GM18526 (cell line): ENCODE measurements around the gene PEX12.

Experiments used
- POLR2A ChIP-seq: IDR thresholded peaks from 3 replicates; pipeline ENCODE4 v1.6.1; 2011; ENCODE audit not compliant: insufficient read length; ENCODE audit errors: extremely low read depth

The PEX12 gene

GRCh38 chr17:35578197-35578928 is at the start of gene PEX12:
Gene PEX12 (minus strand): TSS chr17:35578571. CDS start chr17:35578021, 550 bp downstream.
- TF ChIP-seq POLR2A: peak; percentile 88

GRCh38 chr17:35627417-35627816 is 49.0 kb upstream of the PEX12 start:
- TF ChIP-seq POLR2A: no peak

- no peak for TF ChIP-seq POLR2A
Measured at GRCh38 chr17:35621768-35622167, 43.4 kb upstream of the PEX12 start.

GRCh38 chr17:35618628-35619027 is 40.3 kb upstream of the PEX12 start:
- TF ChIP-seq POLR2A: no peak

- TF ChIP-seq POLR2A: no peak
Measured at GRCh38 chr17:35617505-35617904, 39.1 kb upstream of the PEX12 start.

GRCh38 chr17:35616536-35616935 is 38.2 kb upstream of the PEX12 start:
- no peak for TF ChIP-seq POLR2A

DNA sequence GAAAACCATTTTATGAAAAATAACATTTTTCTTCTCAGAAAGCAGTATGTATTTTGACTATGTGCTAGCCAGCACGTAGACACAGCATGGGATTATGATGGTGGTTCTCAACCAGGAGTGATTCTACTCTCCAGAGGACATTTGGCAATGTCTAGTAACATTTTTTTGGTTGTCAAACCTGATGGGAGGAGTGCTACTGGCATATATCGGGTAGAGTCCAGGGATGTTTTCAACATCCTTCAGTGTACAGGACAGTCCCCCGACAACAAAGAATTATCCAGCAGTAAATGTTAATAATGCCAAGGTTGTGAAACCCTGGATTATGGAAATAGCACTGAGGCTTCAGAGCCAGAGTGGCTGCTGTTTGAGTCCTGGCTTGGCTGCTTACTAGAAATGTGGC is 36.4 kb upstream of the PEX12 start:
- no peak for TF ChIP-seq POLR2A

DNA sequence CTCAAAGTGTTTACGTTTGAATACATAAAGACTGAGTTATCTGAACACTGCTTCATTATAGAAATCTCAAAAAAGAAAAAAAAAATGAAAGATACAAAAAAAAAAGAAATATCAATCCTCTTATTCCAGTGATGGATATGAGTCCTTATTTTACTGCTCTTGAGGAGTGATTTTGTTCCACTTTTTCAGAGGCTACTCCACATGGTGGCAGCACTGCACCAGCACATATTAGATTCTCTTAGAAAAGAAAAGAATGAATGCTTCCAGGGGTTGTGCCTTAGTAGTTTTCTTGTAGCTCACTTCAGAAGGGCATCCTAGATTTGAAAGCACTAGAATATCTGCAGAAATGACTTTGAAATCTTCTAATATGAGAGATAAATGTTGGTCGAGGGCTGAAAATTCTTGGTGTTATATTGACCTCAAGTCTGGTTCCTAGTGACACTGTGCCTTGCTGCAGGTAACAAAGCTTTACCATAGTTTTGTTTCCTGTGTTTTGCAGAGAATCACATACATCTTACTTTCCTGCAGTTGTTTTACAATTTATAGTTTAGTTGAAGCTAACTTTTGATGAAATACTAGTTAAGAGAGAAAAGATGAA is 34.7 kb upstream of the PEX12 start:
- no peak for TF ChIP-seq POLR2A

DNA sequence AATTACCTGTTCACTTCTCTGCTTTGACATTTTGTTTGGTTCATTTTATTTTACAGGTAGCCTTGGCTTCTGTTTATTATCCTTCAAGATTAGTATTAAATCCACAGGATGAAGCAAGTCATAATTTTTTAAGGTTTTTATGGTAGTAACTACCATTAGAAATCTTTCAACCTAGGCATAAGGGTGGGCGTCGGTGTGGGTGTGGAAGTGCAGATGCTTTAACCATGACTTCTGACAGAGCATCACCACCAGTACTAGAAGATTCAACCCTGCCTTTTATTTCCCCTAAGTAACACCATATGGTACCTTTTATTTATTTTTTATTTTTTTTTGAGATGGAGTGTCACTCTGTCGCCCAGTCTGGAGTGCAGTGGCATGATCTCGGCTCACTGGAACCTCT is 31.5 kb upstream of the PEX12 start:
- no peak for TF ChIP-seq POLR2A

DNA sequence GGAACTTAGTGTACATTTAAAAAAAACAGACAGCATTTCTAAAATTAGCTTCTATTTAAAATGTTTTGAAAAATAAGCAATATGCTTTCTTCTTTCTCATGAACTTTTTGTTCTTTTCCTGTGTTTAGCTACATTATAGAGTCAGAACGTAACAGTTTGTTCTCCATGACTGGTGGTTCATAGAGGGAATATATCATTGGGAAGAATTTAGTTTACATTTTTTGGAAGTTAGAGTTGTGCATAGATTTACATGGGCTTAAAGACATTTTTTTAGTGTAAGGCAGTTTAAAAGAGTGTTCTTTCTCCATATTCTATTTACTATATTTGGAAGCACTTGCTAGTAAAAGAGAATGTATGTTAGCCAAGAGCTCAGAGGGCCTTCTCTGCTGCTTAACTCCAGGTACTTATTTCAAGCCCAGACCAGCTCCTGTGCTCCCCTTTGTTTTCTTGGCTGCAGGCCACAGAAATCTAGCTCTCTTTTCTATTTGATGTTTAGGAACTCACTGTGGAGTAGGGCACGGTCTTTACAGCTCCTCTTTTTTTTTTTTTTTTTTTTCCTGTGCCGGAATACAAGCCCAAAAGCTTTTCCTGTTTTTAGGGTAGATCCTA is 29.0 kb upstream of the PEX12 start:
- TF ChIP-seq POLR2A: no peak

DNA sequence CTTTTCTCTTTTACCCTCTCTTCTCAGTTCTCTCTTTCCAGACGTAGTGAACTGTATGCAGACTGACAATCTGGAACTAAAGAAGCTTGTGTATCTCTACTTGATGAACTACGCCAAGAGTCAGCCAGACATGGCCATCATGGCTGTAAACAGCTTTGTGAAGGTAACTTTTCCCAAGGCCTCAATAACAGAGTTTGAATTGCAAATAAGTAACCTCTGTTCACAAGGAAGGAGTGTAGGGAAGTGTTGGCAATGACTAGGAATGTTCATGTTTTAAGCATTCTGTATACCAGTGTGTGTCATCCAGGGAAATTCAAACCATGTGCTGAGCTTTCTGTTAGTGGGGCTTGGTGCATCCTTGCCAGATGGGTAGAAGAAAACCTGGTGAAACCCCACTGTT is 27.3 kb upstream of the PEX12 start:
- no peak for TF ChIP-seq POLR2A

DNA sequence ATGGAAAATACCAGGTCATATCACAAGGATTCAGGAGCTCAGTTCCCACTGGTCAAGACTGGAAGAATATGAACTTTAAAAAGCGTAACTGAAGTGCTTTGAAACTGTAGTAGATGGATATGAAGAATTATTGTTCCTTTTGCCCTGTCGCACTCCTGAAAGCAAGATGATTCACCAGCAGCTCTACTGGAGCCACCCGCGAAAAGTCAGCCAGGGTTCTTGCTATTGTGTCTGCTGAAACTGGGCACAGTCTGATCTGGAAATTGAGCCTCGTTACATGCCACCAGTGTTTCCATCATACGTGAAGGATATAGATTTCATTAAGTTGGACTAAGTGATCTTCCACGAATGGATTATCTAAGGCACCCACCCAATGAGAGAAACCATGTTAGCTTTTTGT is 25.3 kb upstream of the PEX12 start:
- no peak for TF ChIP-seq POLR2A

DNA sequence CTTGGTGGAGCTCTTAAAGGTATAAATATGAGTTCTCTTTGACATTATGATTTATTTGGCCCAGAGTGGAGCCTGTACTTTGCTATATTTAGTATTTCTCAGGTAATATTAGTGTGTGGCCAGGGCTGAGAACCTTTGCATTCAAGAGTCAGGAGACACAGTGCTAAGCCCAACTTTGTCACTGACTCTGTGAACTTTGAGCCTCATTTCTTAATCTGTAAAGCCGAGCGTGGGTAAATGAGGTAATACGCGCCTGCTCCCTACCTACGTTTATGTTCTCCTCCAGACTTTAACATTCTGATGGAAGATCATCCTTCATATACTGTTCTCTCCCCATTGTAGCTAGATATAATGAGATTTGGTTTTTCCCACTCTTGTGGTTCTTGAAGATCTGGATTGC is 19.2 kb upstream of the PEX12 start:
- TF ChIP-seq POLR2A: no peak

DNA sequence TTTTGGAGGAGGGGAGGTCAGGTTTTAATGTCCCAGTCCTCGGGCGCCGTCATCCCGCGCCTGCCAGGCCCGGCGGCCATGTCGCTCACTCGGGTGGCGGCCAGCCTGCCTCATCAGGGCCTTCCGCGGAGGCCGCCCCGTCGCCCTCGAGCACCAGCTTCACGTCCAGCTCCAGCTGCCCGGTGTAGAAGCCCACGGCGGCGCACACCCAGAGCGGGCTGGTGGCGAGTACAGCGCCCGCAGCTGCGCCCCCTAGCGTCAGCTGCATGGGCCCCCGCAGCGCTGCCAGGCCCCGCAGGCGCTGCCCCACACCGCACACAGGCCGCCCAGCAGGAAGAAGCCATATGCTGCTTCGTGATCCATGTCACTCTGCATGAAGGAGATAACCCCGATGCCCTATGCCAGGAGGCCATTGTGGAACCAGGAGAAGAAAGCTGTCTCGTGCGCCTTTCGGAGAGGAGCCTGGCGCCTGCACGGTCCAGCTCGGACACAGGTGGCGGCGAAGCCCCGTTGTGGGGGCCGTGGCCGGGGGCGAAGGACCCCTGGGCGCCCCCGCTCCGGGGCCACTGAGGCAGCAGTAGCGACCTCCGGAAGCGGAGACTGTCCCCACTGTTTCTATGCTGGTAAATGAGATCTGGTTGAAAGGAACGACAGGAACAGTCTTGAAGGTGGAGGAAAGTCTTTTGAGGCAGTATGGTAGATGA is 18.3 kb upstream of the PEX12 start:
- TF ChIP-seq POLR2A: no peak

- no peak for TF ChIP-seq POLR2A
Measured at GRCh38 chr17:35596072-35596471, 17.7 kb upstream of the PEX12 start.

DNA sequence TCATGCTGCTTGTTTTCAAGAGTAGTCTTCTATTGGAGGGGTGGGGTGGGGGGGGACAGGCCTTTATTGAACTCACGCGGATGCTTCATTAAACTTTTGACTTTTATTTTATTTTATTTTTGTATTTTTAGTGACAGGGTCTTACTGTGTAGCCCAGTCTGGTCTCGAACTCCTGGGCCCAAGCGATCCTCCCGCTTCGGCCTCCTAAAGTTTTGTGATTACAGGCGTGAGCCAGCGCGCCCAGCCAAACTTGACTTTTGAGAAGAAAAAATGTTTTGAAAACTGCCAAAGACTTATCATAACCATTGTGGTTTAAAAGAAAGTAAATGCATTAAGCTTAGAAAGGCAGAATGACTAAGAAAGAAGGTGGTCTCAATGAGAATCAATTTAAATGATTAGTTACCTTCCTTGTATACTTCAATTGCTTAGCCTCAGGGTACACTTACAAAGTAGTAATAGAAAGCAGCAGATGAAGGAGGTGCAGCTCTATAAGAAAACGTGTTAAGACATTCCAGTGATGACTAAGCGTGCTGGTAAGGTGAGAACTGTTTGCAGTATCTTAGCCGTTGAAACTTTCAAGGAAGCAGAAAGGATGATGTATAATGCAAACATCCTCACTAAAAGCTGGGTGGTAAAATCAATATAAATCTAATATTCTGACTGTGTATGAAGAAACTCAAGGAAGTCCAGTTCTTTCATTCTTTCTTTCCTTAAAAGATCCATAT is 10.0 kb upstream of the PEX12 start:
- TF ChIP-seq POLR2A: no peak
